ENCODE results near the gene SERPINH1. TPM values are rescaled to one million over a fixed set of nuclear protein-coding genes. Genes with fewer than 3 reads are reported as not detected.

SERPINH1 gene
- total RNA-seq, 1 experiment from 2014 or later: 117 TPM

- no peaks in the 10 kb centered on the region for H3K9me3 ChIP-seq (ENCODE audit: low read length)
- H3K36me3 ChIP-seq (ENCODE audit: low read depth, low read length): no peaks in the 10 kb centered on the region
- no peak overlapping the region for H3K4me2 ChIP-seq (ENCODE audit: low read length)
- H3K27me3 ChIP-seq (ENCODE audit: low read length): no peaks in the 10 kb centered on the region
- no peak for TF ChIP-seq EZH2phosphoT487 (IDR thresholded peaks at IDR 0.05; ENCODE audit: borderline replicate concordance, low read length)
- no peak for TF ChIP-seq EZH2 (IDR thresholded peaks at IDR 0.05; ENCODE audit: low read length, unreplicated experiment)
- TF ChIP-seq CTCF (conservative IDR thresholded peaks at IDR 0.05; ENCODE audit: low read depth, low read length): no peak
- no peak overlapping the region for H3K27ac ChIP-seq (ENCODE audit: low read length)
- ChIA-PET POLR2A (ENCODE audit: unreplicated experiment) (no interaction called here), CTCF (no interaction called here)
- peaks cover 35% of the 10 kb centered on the region for H3K4me1 ChIP-seq (ENCODE audit: insufficient read depth, low read length)
- H4K20me1 ChIP-seq (ENCODE audit: low read length): no peaks in the 10 kb centered on the region
- no peak for ATAC-seq
- H3F3A ChIP-seq (ENCODE audit: low read length, unreplicated experiment): no peaks in the 10 kb centered on the region
- no peaks in the 10 kb centered on the region for H3K79me2 ChIP-seq (ENCODE audit: low read length)
- intact Hi-C loops (cut with micrococcal nuclease): no loop called here
- H3K9me2 ChIP-seq (replicated peaks; ENCODE audit: low read length): no peaks in the 10 kb centered on the region
- no peak overlapping the region for H2AFZ ChIP-seq (ENCODE audit: low read length)
- H3K4me3 ChIP-seq (ENCODE audit: low read length): no peak overlapping the region
- no TSS peak for BruUV-seq (replicated peaks)
- DNase-seq: no peak
- no peak overlapping the region for H3K9ac ChIP-seq (ENCODE audit: low read length)
Observed at GRCh38 chr11:75538150-75538942, 23.7 kb upstream of the SERPINH1 start.

GRCh38 chr11:75539459-75540334 lies 22.4 kb upstream of the SERPINH1 start:
- ChIA-PET POLR2A (ENCODE audit: unreplicated experiment) (no interaction called here), CTCF (no interaction called here)
- Histone ChIP-seq H3K9ac (ENCODE audit: low read length) (no peak overlapping the region), H3K9me3 (ENCODE audit: low read length) (no peaks in the 10 kb centered on the region), H3K27ac (ENCODE audit: low read length) (no peak overlapping the region), H3K36me3 (ENCODE audit: low read depth, low read length) (no peaks in the 10 kb centered on the region), H4K20me1 (ENCODE audit: low read length) (no peaks in the 10 kb centered on the region), H3K9me2 (replicated peaks; ENCODE audit: low read length) (no peaks in the 10 kb centered on the region), H3K4me2 (ENCODE audit: low read length) (no peak overlapping the region), H2AFZ (ENCODE audit: low read length) (no peak overlapping the region), H3K79me2 (ENCODE audit: low read length) (no peaks in the 10 kb centered on the region), H3K27me3 (ENCODE audit: low read length) (no peaks in the 10 kb centered on the region), H3F3A (ENCODE audit: low read length, unreplicated experiment) (no peaks in the 10 kb centered on the region), H3K4me1 (ENCODE audit: insufficient read depth, low read length) (peaks cover 23% of the 10 kb centered on the region), H3K4me3 (ENCODE audit: low read length) (no peak overlapping the region)
- DNase-seq (no peak), ATAC-seq (no peak)
- TF ChIP-seq CTCF (conservative IDR thresholded peaks at IDR 0.05; ENCODE audit: low read depth, low read length) (no peak), EZH2phosphoT487 (IDR thresholded peaks at IDR 0.05; ENCODE audit: borderline replicate concordance, low read length) (no peak), EZH2 (IDR thresholded peaks at IDR 0.05; ENCODE audit: low read length, unreplicated experiment) (no peak)
- no TSS peak for BruUV-seq (replicated peaks)
- intact Hi-C loops (cut with micrococcal nuclease): loop anchor here (10.0 kb wide), 1 partner anchor 155 kb away; no protein-coding TSS in a partner anchor
